M059J (cell line): ENCODE data around the gene OR6P1. TPM values are rescaled to one million over a fixed set of nuclear protein-coding genes. Genes with fewer than 3 reads are reported as not detected.

Experiments used
- DNase-seq: peaks from one replicate; pipeline ENCODE4 v3.0.0-alpha.2; 2012; ENCODE audit warnings: low read depth
- total RNA-seq: library from RNA; depleted of rRNA; stranded (reverse); fragments of >200 nt; shearing (Covaris generic); gene quantifications from 2 replicates; pipeline ENCODE4 v1.2.3, GENCODE V29; 2014; rRNA removed

The OR6P1 gene
- total RNA-seq, 1 experiment from 2014 or later: not detected

- DNase-seq: no peak
These were observed 53.4 kb downstream of the OR6P1 start for GRCh38 chr1:158516966-158517365.

Other genes starting within 250 kb of the OR6P1 start
- gene CD1B, start 239.0 kb downstream of the OR6P1 start, total RNA-seq: not detected in 2 replicates
- not detected in 2 replicates for gene CD1E, start 216.7 kb downstream of the OR6P1 start, total RNA-seq
- not detected in 2 replicates for gene OR10T2, start 171.1 kb downstream of the OR6P1 start, total RNA-seq
- gene OR10K2, start 144.3 kb downstream of the OR6P1 start, total RNA-seq: not detected in 2 replicates
- gene OR10K1, start 108.7 kb downstream of the OR6P1 start, total RNA-seq: not detected in 2 replicates
- gene OR10R2, start 98.4 kb downstream of the OR6P1 start, total RNA-seq: not detected in 2 replicates
- not detected in 2 replicates for gene OR6Y1, start 16.2 kb downstream of the OR6P1 start, total RNA-seq
- not detected in 2 replicates for gene OR10X1, start 9.3 kb upstream of the OR6P1 start, total RNA-seq
- not detected in 2 replicates for gene OR10Z1, start 34.7 kb upstream of the OR6P1 start, total RNA-seq
- 0.02 and 0.30 TPM in 2 replicates for gene SPTA1, start 116.1 kb upstream of the OR6P1 start, total RNA-seq
- not detected in 2 replicates for gene OR6K2, start 130.1 kb upstream of the OR6P1 start, total RNA-seq
- not detected in 2 replicates for gene OR6K3, start 150.1 kb upstream of the OR6P1 start, total RNA-seq
- gene OR6K6, start 184.1 kb upstream of the OR6P1 start, total RNA-seq: not detected in 2 replicates
- gene OR6N1, start 201.6 kb upstream of the OR6P1 start, total RNA-seq: not detected in 2 replicates
- gene OR6N2, start 210.6 kb upstream of the OR6P1 start, total RNA-seq: not detected in 2 replicates